GM19238 (cell line): Measurements from ENCODE around the gene IQCC.
A peak's percentile ranks its signal among the peaks of the same experiment; 100 is the strongest.

Experiments used
- DNase-seq: peaks from one replicate; pipeline ENCODE4 v3.0.0; 2011; ENCODE audit warnings: low spot score; ENCODE audit not compliant: insufficient read length

IQCC gene

GRCh38 chr1:32195972-32196823, 9.3 kb upstream of the IQCC start:
- no peak for DNase-seq

GRCh38 chr1:32197074-32197473, 8.4 kb upstream of the IQCC start:
- DNase-seq, result no peak

- no peak for DNase-seq
Measured at GRCh38 chr1:32197837-32198236, 7.6 kb upstream of the IQCC start.

GRCh38 chr1:32198237-32199042, 7.0 kb upstream of the IQCC start:
- DNase-seq, result no peak

- DNase-seq, result no peak
Measured at GRCh38 chr1:32199043-32199716, 6.3 kb upstream of the IQCC start.

GRCh38 chr1:32199717-32200072, 5.8 kb upstream of the IQCC start:
- no peak for DNase-seq

- peak; percentile 52 for DNase-seq
Measured at GRCh38 chr1:32200226-32201010, 5.1 kb upstream of the IQCC start, which contains the start of gene CCDC28B. Gene CCDC28B, plus strand, starts transcription at chr1:32200595. Its CDS starts 1,341 bp downstream, at chr1:32201936.

GRCh38 chr1:32201011-32201855, 4.2 kb upstream of the IQCC start:
- DNase-seq, result peak; percentile 67

GRCh38 chr1:32204943-32205361, 519 bp upstream of the IQCC start:
- no peak for DNase-seq

- DNase-seq, result no peak
Measured at GRCh38 chr1:32208469-32208868, 3.0 kb downstream of the IQCC start.

- DNase-seq, result no peak
Measured at GRCh38 chr1:32208891-32209328, 3.4 kb downstream of the IQCC start, which contains the start of gene DCDC2B. Gene DCDC2B, plus strand, starts transcription at chr1:32209089. Its CDS starts 5 bp downstream, at chr1:32209094.

- peak; percentile 43 for DNase-seq
Measured at GRCh38 chr1:32215629-32216480, 10.4 kb downstream of the IQCC start.

- no peak for DNase-seq
Measured at GRCh38 chr1:32216566-32216965, 11.1 kb downstream of the IQCC start.

- no peak for DNase-seq
Measured at GRCh38 chr1:32219022-32219421, 13.6 kb downstream of the IQCC start.

- no peak for DNase-seq
Measured at GRCh38 chr1:32220746-32221580, 15.5 kb downstream of the IQCC start.

GRCh38 chr1:32221581-32221979, 16.1 kb downstream of the IQCC start:
- DNase-seq, result no peak

- peak; percentile 92 for DNase-seq
Measured at GRCh38 chr1:32221980-32222755, 16.7 kb downstream of the IQCC start, which contains the start of the genes EIF3I and TMEM234. Gene EIF3I, plus strand, starts transcription at chr1:32222407. Its CDS starts 35 bp downstream, at chr1:32222442. Gene TMEM234, minus strand, starts transcription at chr1:32222353. Its CDS starts 31 bp downstream, at chr1:32222322.
